Endothelial cell (in vitro differentiated cells): ENCODE data around the gene CDH23. TPM values are rescaled to one million over a fixed set of nuclear protein-coding genes. Genes with fewer than 3 reads are reported as not detected.

Experiments used
- DNase-seq: peaks from one replicate; pipeline ENCODE4 v3.0.0; 2021; ENCODE audit warnings: low spot score
- H3K27ac Mint-ChIP-seq: one replicate; pipeline ENCODE4 v1.8.0; 2021; ENCODE audit warnings: mixed read lengths, inconsistent platforms; ENCODE audit not compliant: unreplicated experiment
- H3K27me3 Mint-ChIP-seq: one replicate; pipeline ENCODE4 v1.8.0; 2021; ENCODE audit warnings: mild to moderate bottlenecking, moderate library complexity, mixed read lengths, inconsistent platforms; ENCODE audit not compliant: unreplicated experiment
- H3K36me3 Mint-ChIP-seq: one replicate; pipeline ENCODE4 v1.8.0; 2021; ENCODE audit warnings: mild to moderate bottlenecking, low read depth, mixed read lengths, inconsistent platforms; ENCODE audit not compliant: unreplicated experiment
- H3K4me1 Mint-ChIP-seq: one replicate; pipeline ENCODE4 v1.8.0; 2021; ENCODE audit warnings: mild to moderate bottlenecking, mixed read lengths, inconsistent platforms; ENCODE audit not compliant: unreplicated experiment
- H3K4me3 Mint-ChIP-seq: one replicate; pipeline ENCODE4 v1.8.0; 2021; ENCODE audit warnings: mild to moderate bottlenecking, mixed read lengths, inconsistent platforms; ENCODE audit not compliant: unreplicated experiment
- H3K9me3 Mint-ChIP-seq: one replicate; pipeline ENCODE4 v1.8.0; 2021; ENCODE audit warnings: mixed read lengths, inconsistent platforms; ENCODE audit not compliant: unreplicated experiment
- CTCF ChIP-seq: fragments of 200-600 bp; sonication (generic); IDR thresholded peaks from one replicate; pipeline ENCODE4 v1.5.0; 2021; ENCODE audit warnings: antibody characterized with exemption; ENCODE audit not compliant: unreplicated experiment
- total RNA-seq: library from RNA; stranded (reverse); fragmentation: NEBNext Ultra II Directional; extraction: Animal tissue kit (Norgen Biotek cat#: 25700); gene quantifications from one replicate; pipeline ENCODE4 v1.2.1, GENCODE V29; 2021; ENCODE audit not compliant: unreplicated experiment

Gene CDH23
- total RNA-seq, 1 donor from 2014 or later, result 0.54 TPM

- peaks cover 4% of the 10 kb centered on the region for H3K9me3 Mint-ChIP-seq
- TF ChIP-seq CTCF, result no peak
- H3K36me3 Mint-ChIP-seq, result no peaks in the 10 kb centered on the region
- no peak for DNase-seq
- H3K4me3 Mint-ChIP-seq, result no peak overlapping the region
- no peaks in the 10 kb centered on the region for H3K4me1 Mint-ChIP-seq
- H3K27me3 Mint-ChIP-seq, result peaks cover 5% of the 10 kb centered on the region
- H3K27ac Mint-ChIP-seq, result no peak overlapping the region
These were observed 92.4 kb downstream of the CDH23 start for GRCh38 chr10:71489077-71489476.

GRCh38 chr10:71492872-71493271, 96.2 kb downstream of the CDH23 start:
- Mint-ChIP-seq H3K4me3 (no peak overlapping the region), H3K9me3 (peaks cover 4% of the 10 kb centered on the region), H3K27me3 (peaks cover 5% of the 10 kb centered on the region), H3K36me3 (no peaks in the 10 kb centered on the region), H3K4me1 (no peaks in the 10 kb centered on the region), H3K27ac (no peak overlapping the region)
- no peak for DNase-seq
- no peak for TF ChIP-seq CTCF

DNA sequence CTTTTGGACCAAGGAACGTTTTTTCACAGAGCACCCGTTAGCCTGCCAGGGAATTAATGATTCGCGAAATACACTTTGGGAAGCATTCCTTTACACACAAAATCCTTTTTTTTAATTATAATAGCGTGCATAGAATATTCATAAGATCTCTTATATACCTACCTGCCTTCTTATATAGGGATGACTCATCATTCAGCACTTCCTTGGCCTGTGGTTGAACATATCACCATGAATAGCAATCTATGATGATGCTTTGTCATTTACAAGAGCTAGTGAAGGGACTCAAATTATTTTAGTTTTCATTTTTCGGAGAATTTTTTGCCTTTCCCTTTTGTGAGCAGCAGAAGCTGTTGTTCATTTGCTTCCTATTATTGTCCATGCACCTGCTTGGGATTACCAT, 97.0 kb downstream of the CDH23 start:
- Mint-ChIP-seq H3K9me3 (no peaks in the 10 kb centered on the region), H3K36me3 (no peaks in the 10 kb centered on the region), H3K4me1 (no peaks in the 10 kb centered on the region), H3K27me3 (peaks cover 5% of the 10 kb centered on the region), H3K4me3 (no peak overlapping the region), H3K27ac (no peak overlapping the region)
- DNase-seq, result no peak
- TF ChIP-seq CTCF, result no peak

- no peaks in the 10 kb centered on the region for H3K4me1 Mint-ChIP-seq
- no peaks in the 10 kb centered on the region for H3K9me3 Mint-ChIP-seq
- TF ChIP-seq CTCF, result no peak
- no peak for DNase-seq
- no peak overlapping the region for H3K4me3 Mint-ChIP-seq
- no peak overlapping the region for H3K27ac Mint-ChIP-seq
- no peaks in the 10 kb centered on the region for H3K36me3 Mint-ChIP-seq
- H3K27me3 Mint-ChIP-seq, result peaks cover 5% of the 10 kb centered on the region
These were observed 97.8 kb downstream of the CDH23 start for GRCh38 chr10:71494476-71494875.

- Mint-ChIP-seq H3K4me3 (no peak overlapping the region), H3K9me3 (no peaks in the 10 kb centered on the region), H3K27me3 (peaks cover 5% of the 10 kb centered on the region)
These were observed 98.3 kb downstream of the CDH23 start for GRCh38 chr10:71494980-71495381.

More at GRCh38 chr10:71494980-71495381, 98.3 kb downstream of the CDH23 start:
- no peak for TF ChIP-seq CTCF
- H3K27ac Mint-ChIP-seq, result no peak overlapping the region
- H3K4me1 Mint-ChIP-seq, result no peaks in the 10 kb centered on the region
- DNase-seq, result no peak
- no peaks in the 10 kb centered on the region for H3K36me3 Mint-ChIP-seq
